Measurements from ENCODE around the gene PTGER3.
"Not testable (repeated sequence)": the region's sequence is repeated elsewhere in the genome, so short reads cannot be mapped to it uniquely, and the experiment has no call there.

The PTGER3 gene

GRCh38 chr1:71002709-71003475, 44.7 kb downstream of the PTGER3 start:
- DNase-seq (ENCODE audit: low read depth): no peak

- no peak for DNase-seq (ENCODE audit: low read depth)
Measured at GRCh38 chr1:71001624-71002023, 46.0 kb downstream of the PTGER3 start.

DNA sequence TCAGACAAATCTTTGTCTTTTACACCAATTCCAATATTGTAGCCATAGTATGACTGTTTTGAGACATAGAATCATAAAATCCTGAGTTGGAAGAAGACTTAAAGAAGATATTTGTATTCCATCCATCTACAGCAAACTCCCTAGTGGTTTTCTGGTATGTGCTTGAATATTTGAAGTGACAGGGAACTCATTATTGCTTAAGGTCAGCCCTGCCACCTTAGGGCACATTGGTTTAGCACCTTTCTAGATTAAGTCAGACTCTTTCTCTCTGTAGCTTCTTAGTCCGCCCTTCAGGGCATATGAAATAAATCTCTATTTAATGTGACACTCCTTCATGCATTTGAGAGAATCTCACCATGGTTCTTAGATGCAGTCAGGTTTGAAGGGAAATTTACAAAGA, 49.8 kb downstream of the PTGER3 start:
- no peak for DNase-seq (ENCODE audit: low read depth)

DNA sequence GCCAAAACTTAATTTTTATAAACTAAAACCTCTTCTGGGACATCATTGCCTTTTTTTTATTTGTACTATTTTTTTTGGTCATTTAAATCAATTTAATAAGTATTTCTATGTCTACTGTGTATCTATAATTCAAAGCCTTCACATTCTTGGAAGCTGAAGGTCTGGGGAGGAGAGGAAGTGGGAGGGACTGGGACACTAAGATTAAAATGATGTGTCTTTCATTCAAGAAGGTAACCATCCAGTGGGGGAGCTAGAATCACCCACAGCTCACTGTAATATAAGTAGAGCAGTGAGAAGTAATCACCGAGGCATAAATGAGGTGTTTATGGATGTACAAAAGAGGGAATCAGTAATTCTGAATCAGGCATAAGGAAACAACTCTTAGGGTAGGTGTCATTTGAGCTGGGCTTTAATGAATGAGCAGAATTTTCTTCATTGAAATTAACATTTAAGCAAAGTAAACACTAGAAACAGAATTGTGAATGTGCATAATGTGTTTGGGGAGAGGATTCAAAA, 52.8 kb downstream of the PTGER3 start:
- DNase-seq (ENCODE audit: low read depth): no peak

- no peak for DNase-seq (ENCODE audit: low read depth)
Measured at GRCh38 chr1:70993798-70994197, 53.8 kb downstream of the PTGER3 start.

DNA sequence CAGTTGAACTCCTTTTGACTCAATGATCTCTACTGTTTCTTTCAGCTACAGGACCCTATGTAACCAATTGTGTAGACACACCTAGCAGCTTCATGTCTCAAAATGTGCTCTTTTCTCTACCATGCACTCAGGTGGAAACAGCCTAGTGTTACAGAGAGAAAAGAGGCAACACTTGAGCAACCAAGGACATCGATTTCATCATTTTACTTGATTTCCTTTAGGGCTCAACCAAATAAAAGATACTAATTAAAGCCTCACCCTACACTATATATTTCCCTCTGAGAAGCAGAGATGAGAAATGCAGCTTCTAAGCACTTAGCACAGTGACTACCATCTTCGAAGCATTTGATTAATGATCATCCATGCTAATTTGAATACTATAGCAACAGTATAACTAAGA, 55.1 kb downstream of the PTGER3 start:
- no peak for DNase-seq (ENCODE audit: low read depth)

GRCh38 chr1:70990469-70991253, 57.0 kb downstream of the PTGER3 start:
- DNase-seq (ENCODE audit: low read depth): no peak

DNA sequence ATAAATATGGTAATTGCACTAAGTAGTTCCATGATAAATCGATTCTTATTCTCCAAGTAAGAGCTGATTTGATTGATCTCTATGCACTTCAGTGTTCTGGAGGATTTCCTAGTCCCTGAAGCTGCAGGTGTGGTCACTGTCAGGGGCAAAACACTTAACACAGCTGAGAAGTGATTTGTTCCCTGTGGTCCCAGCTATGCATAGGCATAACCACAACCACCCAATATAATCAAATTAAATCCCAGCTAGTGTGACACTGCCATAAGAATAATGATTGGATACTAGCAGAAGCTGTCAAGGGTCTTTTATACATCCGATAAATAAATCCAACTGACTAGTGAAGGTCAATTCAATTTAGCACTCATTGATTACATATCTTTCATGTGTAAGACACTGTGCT, 60.1 kb downstream of the PTGER3 start:
- DNase-seq (ENCODE audit: low read depth): no peak

GRCh38 chr1:70985776-70986225, 61.8 kb downstream of the PTGER3 start:
- DNase-seq (ENCODE audit: low read depth): not testable (repeated sequence)

DNA sequence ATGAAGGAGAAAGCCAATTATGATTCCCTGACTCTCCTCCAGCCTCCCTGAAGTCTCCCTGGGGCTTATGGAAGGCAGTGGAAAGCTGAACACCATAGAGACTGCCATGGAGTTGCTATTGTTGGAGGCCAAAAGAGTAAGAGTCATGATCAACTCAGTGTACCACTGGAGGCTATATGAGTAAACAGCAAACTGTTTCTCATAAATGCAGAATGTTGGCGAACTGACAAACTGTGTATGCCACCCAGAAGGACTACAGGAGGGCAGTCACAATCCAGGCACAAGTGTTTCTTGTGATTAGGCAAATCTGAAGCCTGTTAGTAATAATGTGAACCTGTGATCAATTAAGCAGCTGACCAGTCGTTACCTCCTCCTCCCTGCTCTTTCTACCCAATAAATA, 62.3 kb downstream of the PTGER3 start:
- not testable (repeated sequence) for DNase-seq (ENCODE audit: low read depth)

- no peak for DNase-seq (ENCODE audit: low read depth)
Measured at GRCh38 chr1:70980361-70980760, 67.3 kb downstream of the PTGER3 start.

DNA sequence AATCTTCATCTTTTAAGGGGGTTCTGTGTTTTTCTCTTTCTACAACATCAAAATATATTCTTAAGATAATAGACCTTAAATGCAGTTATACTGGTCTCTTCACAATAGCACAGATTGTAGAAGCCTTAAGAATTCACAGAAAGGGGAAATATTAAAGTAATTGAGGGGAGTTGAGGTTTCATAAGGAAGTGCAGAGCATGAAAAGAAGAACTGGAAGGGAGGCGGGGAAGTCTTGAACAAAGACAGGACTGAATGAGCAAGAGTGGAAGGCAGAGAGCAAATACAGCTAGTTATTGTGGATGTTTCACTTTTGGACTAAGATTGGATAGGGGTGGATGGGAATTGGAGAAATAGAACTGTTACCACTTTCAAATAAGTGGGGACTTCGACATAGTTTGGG, 67.7 kb downstream of the PTGER3 start:
- no peak for DNase-seq (ENCODE audit: low read depth)

DNA sequence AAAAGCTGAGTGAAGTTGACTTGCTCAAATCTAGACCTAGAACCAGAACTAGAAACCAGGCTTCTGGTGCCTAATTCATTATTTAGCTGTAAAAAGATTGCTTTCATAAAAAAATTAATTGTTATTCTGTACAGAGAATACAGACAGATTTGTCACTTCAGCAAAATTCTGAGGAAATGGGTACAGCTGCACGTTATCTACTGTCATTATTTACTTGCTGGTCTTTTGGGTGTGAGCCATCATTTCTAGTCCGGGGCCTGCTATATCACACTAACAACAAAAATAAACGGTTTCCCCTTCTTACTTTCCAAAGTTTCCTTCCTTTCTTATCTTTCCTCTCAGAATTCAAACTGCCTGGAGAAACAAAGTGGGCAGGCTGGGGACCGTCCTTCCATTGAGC, 68.3 kb downstream of the PTGER3 start:
- no peak for DNase-seq (ENCODE audit: low read depth)

- DNase-seq (ENCODE audit: low read depth): no peak
Measured at GRCh38 chr1:70978623-70979022, 69.0 kb downstream of the PTGER3 start.

- no peak for DNase-seq (ENCODE audit: low read depth)
Measured at GRCh38 chr1:70977575-70977974, 70.0 kb downstream of the PTGER3 start.

GRCh38 chr1:70977041-70977440, 70.6 kb downstream of the PTGER3 start:
- no peak for DNase-seq (ENCODE audit: low read depth)

GRCh38 chr1:70973754-70974153, 73.9 kb downstream of the PTGER3 start:
- no peak for DNase-seq (ENCODE audit: low read depth)

- no peak for DNase-seq (ENCODE audit: low read depth)
Measured at GRCh38 chr1:70970407-70970806, 77.2 kb downstream of the PTGER3 start.

- DNase-seq (ENCODE audit: low read depth): no peak
Measured at GRCh38 chr1:70966018-70966638, 81.5 kb downstream of the PTGER3 start.

DNA sequence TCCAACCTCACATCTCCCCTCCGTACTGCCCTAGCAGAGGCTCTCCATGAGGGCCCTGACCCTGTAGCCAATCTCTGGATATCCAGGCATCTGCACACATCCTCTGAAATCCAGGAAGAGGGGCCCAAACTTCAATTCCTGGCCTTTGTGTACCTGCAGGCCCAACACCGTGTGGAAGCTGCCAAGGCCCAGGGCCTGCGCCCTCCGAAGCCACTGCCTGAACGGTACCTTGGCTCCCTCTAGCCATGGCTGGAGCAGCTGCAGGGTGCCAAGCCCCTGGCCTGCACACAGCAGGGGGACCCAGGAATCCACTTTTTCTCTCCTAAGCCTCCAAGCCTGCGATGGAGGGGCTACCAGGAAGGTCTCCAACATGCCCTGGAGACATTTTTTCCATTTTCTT, 84.2 kb downstream of the PTGER3 start:
- DNase-seq (ENCODE audit: low read depth): no peak

GRCh38 chr1:70961374-70961975, 86.1 kb downstream of the PTGER3 start:
- no peak for DNase-seq (ENCODE audit: low read depth)

GRCh38 chr1:70948396-70949017, 99.1 kb downstream of the PTGER3 start:
- no peak for DNase-seq (ENCODE audit: low read depth)
